Measurements from ENCODE around the gene ASCC1. TPM values are rescaled to one million over a fixed set of nuclear protein-coding genes. Genes with fewer than 3 reads are reported as not detected.
A peak's percentile ranks its signal among the peaks of the same experiment; 100 is the strongest.

The ASCC1 gene
- total and polyA plus RNA-seq, 2 experiments from 2014 or later: 13.7 to 37.2 TPM

GRCh38 chr10:72173619-72174296, 42.3 kb downstream of the ASCC1 start:
- H3K4me3 Mint-ChIP-seq: no peak overlapping the region
- no peaks in the 10 kb centered on the region for H3K27me3 Mint-ChIP-seq (ENCODE audit: insufficient read depth, low read depth, poor library complexity)
- no peak overlapping the region; the same call in 1 of the 2 replicates for H3K27ac Mint-ChIP-seq
- DNase-seq (ENCODE audit: low spot score) (no peak), ATAC-seq (no peak; the same call in 2 of the 3 replicates)
- Histone ChIP-seq H3K36me3 (ENCODE audit: insufficient read depth) (no peaks in the 10 kb centered on the region), H2AFZ (no peak overlapping the region), H3K27me3 (ENCODE audit: insufficient read depth) (no peaks in the 10 kb centered on the region), H3K79me2 (replicated peaks; ENCODE audit: insufficient read depth) (no peaks in the 10 kb centered on the region), H3K4me1 (ENCODE audit: insufficient read depth) (no peaks in the 10 kb centered on the region), H4K20me1 (replicated peaks; ENCODE audit: insufficient read depth) (no peaks in the 10 kb centered on the region; the same call in 1 of the 2 replicates), H3K4me2 (no peak overlapping the region), H3K27ac (ENCODE audit: low read depth) (peak overlapping the region; percentile 72), H3F3A (replicated peaks; ENCODE audit: low read depth) (no peaks in the 10 kb centered on the region), H3K9me2 (ENCODE audit: insufficient read depth) (no peaks in the 10 kb centered on the region), H3K4me3 (no peak overlapping the region)
- H3K36me3 Mint-ChIP-seq (ENCODE audit: low read depth): peaks cover 7% of the 10 kb centered on the region; the same call in 1 of the 3 replicates
- H3K9me3 Mint-ChIP-seq: no peaks in the 10 kb centered on the region
- no peak for TF ChIP-seq NANOG (IDR thresholded peaks at IDR 0.05; ENCODE audit: borderline replicate concordance)
- TF ChIP-seq POLR2AphosphoS5 (IDR thresholded peaks at IDR 0.05; ENCODE audit: low read depth): no peak
- no peak for TF ChIP-seq STAT1 (IDR thresholded peaks at IDR 0.05; ENCODE audit: unreplicated experiment)
- no peak for TF ChIP-seq CREB1 (CRISPR knock-in tag; IDR thresholded peaks at IDR 0.05; ENCODE audit: low read depth)
- TF ChIP-seq, protein P1, sequence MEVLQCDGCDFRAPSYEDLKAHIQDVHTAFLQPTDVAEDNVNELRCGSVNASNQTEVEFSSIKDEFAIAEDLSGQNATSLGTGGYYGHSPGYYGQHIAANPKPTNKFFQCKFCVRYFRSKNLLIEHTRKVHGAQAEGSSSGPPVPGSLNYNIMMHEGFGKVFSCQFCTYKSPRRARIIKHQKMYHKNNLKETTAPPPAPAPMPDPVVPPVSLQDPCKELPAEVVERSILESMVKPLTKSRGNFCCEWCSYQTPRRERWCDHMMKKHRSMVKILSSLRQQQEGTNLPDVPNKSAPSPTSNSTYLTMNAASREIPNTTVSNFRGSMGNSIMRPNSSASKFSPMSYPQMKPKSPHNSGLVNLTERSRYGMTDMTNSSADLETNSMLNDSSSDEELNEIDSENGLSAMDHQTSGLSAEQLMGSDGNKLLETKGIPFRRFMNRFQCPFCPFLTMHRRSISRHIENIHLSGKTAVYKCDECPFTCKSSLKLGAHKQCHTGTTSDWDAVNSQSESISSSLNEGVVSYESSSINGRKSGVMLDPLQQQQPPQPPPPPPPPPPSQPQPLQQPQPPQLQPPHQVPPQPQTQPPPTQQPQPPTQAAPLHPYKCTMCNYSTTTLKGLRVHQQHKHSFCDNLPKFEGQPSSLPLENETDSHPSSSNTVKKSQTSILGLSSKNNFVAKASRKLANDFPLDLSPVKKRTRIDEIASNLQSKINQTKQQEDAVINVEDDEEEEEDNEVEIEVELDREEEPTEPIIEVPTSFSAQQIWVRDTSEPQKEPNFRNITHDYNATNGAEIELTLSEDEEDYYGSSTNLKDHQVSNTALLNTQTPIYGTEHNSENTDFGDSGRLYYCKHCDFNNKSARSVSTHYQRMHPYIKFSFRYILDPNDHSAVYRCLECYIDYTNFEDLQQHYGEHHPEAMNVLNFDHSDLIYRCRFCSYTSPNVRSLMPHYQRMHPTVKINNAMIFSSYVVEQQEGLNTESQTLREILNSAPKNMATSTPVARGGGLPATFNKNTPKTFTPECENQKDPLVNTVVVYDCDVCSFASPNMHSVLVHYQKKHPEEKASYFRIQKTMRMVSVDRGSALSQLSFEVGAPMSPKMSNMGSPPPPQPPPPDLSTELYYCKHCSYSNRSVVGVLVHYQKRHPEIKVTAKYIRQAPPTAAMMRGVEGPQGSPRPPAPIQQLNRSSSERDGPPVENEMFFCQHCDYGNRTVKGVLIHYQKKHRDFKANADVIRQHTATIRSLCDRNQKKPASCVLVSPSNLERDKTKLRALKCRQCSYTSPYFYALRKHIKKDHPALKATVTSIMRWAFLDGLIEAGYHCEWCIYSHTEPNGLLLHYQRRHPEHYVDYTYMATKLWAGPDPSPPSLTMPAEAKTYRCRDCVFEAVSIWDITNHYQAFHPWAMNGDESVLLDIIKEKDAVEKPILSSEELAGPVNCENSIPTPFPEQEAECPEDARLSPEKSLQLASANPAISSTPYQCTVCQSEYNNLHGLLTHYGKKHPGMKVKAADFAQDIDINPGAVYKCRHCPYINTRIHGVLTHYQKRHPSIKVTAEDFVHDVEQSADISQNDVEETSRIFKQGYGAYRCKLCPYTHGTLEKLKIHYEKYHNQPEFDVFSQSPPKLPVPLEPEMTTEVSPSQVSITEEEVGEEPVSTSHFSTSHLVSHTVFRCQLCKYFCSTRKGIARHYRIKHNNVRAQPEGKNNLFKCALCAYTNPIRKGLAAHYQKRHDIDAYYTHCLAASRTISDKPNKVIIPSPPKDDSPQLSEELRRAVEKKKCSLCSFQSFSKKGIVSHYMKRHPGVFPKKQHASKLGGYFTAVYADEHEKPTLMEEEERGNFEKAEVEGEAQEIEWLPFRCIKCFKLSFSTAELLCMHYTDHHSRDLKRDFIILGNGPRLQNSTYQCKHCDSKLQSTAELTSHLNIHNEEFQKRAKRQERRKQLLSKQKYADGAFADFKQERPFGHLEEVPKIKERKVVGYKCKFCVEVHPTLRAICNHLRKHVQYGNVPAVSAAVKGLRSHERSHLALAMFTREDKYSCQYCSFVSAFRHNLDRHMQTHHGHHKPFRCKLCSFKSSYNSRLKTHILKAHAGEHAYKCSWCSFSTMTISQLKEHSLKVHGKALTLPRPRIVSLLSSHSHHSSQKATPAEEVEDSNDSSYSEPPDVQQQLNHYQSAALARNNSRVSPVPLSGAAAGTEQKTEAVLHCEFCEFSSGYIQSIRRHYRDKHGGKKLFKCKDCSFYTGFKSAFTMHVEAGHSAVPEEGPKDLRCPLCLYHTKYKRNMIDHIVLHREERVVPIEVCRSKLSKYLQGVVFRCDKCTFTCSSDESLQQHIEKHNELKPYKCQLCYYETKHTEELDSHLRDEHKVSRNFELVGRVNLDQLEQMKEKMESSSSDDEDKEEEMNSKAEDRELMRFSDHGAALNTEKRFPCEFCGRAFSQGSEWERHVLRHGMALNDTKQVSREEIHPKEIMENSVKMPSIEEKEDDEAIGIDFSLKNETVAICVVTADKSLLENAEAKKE (CRISPR knock-in tag; IDR thresholded peaks at IDR 0.05): no peak
- TF ChIP-seq REST (IDR thresholded peaks at IDR 0.05; ENCODE audit: unreplicated experiment): no peak
- no peak for TF ChIP-seq EZH2 (IDR thresholded peaks at IDR 0.05; ENCODE audit: low read depth, unreplicated experiment)
- H3K4me1 Mint-ChIP-seq: no peaks in the 10 kb centered on the region; the same call in 2 of the 3 replicates

Data from GM23338 (cell line).